ENCODE results near the gene GOT1. TPM values are rescaled to one million over a fixed set of nuclear protein-coding genes. Genes with fewer than 3 reads are reported as not detected.
A peak's percentile ranks its signal among the peaks of the same experiment; 100 is the strongest.

Gene GOT1
- total RNA-seq, 1 donor from 2014 or later = 2.6 TPM

DNA sequence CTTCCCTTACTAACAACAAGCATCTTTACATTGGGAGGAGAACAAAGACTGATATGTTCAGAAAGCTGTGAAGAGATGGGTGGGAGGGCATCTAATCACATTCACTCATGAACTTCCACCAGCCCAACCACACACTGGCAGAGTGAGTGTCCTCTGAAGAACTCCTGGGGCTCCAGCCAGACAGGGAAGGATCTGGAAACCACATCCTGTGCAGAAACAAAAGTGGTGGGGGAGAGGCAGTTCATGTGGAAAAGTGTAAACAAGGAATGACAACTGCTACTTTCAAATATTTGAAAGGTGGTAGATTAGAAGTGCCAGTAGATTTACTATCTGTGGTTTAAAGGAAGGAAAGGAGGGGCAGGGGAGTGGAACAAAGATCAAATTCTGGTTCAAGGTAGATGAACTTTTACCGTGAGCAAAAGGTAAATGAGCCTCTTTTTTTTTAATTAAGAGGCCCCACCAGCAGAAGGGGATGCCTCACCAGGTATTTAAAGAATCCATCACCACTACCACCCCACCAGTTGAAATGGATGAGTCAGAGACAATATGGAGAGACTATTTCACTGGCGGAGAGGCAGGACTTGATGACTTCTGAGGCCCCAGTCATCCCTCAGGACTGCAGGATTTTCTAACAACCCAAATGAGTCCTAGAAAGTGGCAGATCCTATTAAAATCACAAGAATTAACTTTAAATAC, 34.5 kb downstream of the GOT1 start:
- no peak for DNase-seq (ENCODE audit: low spot score)

DNA sequence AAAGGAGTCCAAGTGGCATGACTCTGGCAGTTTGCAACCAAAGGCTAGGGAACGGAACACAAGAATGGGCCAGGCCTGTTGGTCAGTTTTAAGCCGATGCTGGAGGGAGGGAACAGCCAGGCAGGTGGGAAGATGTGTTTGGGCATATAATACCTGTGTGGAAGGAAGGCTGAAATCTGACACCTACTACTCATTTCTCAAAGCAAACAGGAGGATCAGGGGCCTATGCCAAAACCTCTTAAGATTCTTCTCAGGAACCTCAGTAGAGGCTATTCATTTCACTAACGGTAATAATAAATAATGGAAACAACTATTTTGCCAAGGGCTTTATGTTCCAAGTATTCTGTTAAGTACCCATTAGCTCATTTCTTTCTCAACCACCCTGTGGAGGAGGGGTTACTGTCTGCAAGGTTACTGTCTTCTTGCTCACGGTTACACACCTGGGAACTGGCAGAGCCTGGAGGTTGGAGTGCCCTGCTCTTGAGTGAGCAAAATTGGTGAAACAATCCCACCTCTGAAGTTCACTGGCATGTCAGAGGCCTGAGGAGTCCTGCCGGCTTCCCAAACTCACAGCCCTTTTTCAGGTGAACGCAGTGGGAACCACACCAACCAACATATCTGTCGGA, 35.5 kb downstream of the GOT1 start:
- DNase-seq (ENCODE audit: low spot score) = no peak

DNA sequence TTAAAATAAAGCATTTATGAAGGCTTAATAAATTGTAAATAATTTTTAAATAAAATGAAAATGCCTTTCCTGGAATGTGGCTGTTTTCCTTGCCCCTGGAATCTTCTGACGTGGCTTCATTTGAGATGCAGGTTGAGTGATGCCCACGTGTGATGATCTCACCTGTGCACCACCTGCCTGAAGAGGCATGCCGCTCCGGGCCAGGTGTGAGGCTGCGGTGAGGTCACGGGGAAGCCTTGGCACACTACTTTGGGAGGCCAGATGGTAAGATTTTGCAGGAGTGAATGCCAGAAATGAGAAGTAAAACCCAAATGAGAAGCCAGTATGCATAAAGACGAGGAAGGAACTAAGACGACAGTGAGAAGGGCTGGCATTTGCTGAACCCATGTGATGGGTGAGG, 36.2 kb downstream of the GOT1 start:
- no peak for DNase-seq (ENCODE audit: low spot score)

DNA sequence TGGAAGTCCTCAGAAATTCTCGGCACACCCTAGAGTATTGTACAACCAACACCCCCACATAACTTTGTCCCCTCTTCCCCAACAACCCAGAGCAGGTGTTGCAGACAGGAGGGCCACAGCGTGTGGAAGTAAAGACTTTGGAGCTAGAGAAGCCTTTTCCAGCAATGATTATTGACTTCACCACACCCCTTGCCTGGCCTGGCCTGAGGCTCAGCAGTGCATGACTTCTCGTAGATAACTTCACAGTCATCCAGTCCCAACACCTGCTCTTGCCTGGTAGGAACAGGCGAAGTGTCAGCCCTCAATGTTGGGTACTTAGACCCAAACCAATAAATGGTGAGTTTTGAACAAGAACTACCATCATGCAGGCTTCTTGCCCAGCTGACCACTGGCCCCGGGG, 36.7 kb downstream of the GOT1 start:
- no peak for DNase-seq (ENCODE audit: low spot score)

DNA sequence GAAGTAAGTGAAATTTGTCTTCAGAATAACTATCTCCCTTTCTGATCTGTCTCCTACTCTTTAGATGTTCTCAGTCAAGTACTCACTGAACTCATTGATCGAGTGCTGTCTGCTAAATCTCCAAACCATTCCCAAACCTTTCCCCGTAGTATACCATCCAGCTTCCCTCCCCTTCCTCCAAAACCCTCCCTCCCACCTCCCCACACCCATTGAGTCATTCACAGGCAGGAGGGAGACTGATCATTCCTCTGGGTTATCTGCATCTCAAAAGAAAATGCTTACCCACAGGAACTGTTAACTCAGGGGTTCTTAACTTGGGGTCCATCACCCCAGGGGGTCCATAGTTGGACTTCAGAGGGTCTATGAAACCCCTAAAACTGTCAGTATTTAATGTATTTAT, 37.4 kb downstream of the GOT1 start:
- no peak for DNase-seq (ENCODE audit: low spot score)

DNA sequence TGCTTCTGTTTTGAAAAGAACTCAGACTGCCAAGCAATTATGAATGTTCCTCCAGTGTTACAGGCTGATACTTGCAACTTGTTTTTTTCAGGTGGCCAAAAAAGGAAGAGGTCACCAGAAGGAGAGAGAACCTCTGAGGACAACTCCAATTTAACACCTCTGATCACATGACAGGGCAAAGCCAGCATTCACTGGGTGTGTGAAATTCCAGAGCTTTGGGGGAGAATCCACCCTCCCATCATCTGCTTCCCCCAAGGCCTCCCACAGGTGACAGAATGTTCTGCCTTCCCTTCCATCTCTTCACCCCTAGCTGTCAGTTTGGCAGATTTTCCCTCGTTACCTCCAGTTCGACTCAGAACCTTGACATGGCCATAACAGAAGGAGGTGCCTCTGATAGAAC, 39.1 kb downstream of the GOT1 start:
- DNase-seq (ENCODE audit: low spot score) = no peak

DNA sequence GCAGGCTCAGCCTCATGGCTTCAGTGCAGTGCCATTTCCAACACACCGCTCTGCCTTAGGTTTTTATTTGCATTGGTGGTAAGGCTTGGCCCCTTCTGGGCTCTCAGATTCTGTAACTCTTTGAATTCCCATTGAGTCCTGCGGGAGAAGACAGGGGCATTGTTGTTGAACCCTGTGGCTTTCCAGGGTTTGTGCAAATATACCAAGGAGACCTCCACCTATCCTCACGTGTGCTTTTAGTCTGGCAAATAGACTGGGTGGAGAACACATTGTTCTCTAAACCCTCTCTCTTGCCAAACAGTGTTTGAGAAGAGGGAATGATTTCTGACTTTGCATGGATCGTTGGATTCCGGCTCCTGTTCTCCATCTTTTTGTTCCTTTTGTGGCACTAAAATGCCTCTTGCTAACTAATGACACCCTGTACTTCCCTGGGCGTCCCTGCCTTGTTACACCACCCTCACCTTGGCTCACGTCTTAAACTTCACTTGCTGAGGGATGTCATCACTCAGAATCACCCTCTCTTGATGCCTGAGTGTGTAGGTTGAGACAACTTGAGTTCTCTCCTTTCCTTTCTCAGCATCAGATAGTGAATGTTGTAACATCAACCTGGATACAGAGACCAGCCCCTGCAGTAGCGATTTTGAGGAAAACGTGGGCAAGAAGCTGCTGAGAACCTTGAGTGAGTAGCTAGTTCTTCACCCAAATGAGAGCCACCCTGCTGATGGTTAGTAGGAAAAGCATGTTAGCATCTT, 40.5 kb downstream of the GOT1 start:
- no peak for DNase-seq (ENCODE audit: low spot score)

DNA sequence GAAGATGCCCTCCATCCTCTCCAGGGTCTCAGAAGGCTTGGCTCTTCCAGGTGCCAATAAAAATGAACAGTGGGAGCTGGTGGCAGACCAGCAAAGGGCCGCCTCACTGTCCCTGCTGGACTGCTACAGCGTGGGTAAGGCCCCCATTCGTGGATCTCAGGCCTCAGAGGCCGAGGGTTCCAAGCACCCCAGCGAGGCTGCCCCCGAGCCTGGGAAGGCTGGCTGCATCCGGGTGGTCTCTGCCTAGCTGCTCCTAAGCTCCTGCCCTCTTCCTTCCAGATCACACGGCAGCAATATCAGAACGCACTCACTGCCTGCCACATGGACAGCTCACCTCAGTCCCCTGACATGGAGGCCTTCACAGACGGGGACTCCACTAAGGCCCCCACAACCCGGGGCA, 42.9 kb downstream of the GOT1 start:
- no peak for DNase-seq (ENCODE audit: low spot score)

DNA sequence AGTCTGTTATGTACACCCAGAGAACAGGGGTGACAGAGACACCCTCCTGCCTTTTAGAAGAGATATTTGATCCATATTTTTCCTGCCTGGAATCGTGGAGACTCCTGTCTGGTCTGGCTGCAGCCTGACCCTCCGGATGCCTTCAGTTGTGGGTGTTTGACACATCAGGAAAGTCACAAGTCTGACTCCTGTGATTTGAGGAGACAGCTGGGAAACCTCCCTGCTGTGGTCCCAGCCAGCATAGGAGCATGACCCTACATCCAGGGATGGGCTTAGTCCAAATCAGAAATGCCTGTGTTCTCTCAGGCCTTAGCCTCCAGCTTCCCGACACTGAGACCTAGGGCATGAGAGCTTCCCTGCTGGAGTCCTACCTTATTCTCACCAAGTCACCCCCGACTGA, 43.4 kb downstream of the GOT1 start:
- DNase-seq (ENCODE audit: low spot score) = no peak

DNA sequence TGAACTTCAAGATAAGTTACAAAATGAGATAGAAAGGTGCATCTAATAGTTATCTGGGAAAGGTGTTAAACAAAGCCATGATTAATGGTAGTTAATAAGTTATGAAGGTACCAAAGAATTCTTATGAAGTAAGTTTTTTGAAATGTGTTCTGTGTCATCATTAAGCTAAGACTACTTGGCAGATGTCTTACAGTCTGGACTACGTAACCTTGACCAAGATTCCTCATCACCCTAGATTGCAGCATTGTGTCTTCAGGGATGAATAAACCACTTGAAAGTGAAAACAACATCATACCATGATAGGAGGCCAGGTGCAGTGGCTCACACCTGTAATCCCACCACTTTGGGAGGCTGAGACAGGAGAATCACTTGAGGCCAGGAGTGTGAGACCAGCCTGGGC, 48.2 kb downstream of the GOT1 start:
- no peak for DNase-seq (ENCODE audit: low spot score)

DNA sequence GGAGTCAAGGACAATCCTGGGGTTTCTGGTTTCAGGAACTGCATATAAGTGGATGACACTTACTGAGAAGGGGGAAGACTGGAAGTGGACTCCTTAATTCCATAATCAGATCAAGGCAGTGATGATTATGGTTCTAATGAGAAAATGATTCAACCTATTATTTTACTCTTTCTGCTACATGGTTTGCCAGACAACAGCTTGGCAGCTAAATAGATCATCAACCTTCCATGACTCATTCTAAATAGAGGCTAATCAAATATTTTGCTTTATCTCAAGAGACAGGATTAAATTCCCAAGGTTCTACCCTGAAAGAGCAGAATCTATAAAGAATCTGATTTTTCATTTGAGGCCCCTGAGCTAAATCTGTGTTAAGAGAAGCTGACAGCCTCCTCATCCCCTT, 55.0 kb downstream of the GOT1 start:
- no peak for DNase-seq (ENCODE audit: low spot score)

DNA sequence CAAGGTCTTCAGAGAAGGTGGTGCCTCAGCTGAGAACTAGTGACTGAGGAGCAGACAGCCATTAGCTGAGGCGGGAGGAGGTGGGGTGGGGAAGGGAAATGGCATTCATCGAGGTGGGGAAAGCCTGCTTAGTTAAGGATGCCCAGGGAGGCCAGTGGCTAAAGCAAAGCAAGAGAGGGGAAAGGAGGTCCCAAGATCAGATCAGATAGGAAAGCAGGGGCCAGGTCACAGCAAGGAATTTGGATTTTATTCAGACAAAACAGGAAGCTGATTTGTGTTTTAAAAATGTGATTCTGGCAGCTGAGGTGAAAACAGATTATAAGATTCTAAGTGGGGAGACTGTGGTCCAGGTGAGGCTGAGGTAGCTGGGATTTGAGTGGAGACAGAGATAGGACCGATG, 55.5 kb downstream of the GOT1 start:
- no peak for DNase-seq (ENCODE audit: low spot score)

DNA sequence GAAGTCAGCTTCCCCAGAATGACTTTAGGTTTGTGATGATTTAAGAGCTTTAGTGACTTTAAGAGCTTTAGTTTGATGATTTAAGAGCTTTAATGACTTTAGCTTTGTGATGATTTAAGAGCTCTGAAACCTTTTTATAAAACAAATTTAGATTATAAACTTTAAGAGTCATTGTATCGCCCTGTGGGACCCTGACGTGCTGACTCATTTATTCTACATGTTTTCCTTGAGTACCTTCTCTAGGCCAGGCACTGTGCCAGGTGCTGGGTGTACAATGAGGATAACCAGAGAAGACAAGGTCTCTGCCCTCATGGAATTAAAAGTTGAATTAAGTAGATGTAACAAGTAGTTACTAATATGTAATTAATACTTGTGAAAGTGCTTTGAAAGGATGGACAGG, 55.9 kb downstream of the GOT1 start:
- DNase-seq (ENCODE audit: low spot score) = no peak

DNA sequence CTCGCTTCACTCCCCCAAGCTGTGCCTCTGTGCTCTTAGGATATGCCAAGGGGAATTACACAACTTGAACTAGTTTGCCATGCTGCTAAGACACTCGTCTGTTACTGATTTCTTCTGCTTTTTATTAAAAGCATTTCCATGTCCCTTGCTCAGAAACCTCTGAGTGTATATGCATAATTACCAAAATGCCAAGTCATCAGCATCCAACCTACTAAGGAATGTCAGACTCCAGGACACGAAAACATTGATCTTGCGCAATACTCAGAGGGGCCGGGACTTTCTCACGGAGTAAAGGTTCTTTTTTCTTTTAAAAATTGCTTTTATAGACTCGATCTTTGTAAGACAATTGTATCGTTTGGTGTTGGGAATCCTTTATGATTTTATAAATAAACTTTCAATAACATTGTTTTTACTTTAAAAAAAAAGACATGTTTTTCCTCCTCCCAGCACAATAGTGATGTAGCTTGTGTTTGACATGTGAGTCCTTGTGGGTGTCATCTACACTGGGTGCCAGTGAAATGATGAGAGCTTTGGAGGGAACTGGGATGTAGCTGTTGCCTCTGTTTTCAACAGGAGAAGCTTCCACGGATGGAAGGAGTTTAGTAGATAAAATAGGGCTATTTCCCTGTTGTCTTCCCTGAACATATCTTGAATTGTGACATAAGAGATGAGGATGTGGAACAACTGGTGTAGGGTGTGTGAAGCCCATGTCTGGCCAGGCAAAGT, 57.7 kb downstream of the GOT1 start:
- peak; percentile 40 for DNase-seq (ENCODE audit: low spot score)

DNA sequence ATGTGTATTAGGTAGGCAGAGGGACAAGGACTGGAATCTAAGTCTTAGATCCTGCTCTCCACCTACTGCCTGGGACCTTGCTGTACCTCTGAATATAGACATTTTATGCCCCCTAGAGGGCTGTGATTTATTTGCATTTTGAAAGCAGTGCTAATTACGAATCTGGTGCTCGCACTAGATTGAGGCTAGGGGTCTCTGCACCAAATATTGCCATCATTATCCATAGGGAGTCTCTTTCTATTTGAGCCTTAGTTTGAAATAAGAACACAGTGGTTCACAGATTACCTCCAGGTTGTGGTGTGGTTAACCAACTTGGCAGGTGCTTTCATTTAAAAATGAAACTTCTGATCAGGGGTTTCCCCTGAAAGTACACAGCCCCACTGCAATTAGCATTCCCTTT, 59.4 kb downstream of the GOT1 start:
- no peak for DNase-seq (ENCODE audit: low spot score)

DNA sequence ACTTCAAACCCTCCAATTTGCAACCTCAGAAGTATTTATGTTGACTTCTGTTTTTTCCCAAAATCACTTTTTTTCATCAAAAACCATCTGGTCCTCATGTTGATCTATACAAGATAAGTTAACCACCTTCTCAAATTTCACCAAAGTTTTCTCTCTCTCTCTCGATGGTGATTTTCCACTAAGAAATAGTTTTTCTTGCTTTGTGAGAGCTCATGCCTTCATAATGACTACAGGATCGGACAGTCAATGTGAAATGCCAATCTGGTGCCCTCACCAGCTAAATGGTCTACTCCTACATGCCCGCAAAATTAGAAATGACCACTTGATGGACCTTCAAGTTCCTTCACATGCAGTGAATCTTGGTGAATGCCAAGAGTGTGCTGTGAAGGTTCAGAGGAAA, 60.9 kb downstream of the GOT1 start:
- DNase-seq (ENCODE audit: low spot score) = no peak

DNA sequence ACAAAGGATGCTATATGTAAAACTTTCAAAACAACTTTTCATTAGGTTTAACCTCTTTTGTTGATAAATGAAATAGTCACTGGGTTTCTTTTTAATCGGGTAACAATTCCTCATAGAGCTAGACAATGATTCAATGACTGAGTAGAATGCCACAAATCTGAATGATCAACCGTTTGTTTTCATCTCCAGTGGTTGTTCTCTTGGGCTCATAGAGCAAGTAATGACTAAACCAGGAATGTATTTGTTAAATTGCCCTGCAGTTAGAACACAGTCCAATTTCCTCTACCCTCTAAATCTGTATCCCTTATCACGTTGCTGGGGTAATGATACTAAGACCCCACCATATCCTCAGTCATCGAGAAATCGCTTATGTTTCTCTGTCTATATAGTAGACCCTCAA, 61.3 kb downstream of the GOT1 start:
- no peak for DNase-seq (ENCODE audit: low spot score)

DNA sequence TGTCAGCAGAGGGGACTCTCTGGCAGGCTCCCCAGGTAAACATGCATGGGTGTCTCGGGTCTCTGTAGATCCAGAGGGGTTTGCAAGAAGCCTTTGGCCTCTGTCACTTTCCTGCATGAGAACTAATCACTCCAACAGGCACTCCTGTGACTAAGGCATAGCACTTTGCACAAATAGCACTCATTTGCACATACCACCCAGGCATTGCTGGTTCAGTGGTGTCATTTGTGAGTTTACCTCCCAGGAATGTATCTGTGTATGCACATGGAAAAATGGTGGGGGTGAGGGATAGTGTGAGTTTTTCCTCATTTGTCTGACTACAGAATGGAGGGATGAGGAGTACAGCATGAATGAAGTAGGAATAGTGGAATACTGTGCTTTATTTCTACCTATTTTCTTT, 61.8 kb downstream of the GOT1 start:
- DNase-seq (ENCODE audit: low spot score) = no peak

DNA sequence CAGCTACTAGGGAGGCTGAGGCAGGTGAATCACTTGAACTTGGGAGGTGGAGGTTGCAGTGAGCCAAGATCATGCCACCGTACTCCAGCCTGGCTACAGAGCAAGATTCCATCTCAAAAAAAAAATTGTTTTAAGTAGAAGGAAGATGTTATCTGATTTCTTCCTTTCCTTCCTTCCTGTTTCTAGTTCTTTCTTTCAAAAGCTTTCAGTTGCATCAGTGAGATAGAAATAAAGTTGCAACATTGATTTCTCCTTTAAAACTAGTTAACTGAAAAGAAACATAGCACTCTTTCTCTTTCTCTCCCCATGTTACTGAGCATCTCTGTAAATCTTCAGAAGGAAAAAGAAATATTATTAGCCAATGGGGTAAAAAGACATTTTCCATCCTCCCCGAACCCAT, 63.8 kb downstream of the GOT1 start:
- no peak for DNase-seq (ENCODE audit: low spot score)

DNA sequence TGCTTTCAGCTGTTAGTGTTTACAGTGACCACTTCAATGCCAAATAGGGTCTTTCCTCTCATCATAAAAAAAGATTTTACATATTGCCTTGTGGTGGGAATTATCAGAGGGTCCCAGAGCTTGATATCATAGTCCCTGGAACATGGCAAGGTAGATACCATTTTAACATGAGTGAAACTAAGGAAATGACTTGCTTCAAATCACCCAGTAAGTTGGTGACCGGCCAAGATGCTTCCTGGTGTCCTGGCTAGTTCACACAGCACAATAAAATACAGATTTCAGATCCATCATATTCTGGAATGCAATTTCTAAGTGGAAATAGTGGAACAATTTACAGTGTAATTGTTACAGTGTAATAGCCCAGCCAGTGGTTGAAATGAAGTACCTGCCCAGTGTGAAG, 64.7 kb downstream of the GOT1 start:
- no peak for DNase-seq (ENCODE audit: low spot score)

DNA sequence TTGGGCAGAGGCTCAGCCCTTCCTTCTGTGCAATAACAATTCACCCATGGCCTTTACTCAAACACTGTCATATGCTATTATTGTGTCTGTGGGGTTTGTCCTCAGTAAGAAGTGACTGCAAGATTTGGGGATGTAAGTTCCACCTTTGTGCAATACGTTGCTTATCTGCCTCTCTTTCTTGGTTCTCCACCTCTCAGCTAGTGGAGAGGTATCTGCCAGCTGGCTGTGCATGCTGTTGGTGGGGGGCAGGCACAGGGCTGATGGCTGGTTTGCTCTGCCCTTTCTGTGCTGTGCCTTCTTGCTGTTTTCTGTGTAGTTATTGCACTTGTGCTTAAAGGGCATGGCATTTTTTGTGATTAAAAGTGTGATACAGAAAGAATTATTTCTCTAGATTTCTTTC, 65.1 kb downstream of the GOT1 start:
- no peak for DNase-seq (ENCODE audit: low spot score)

DNA sequence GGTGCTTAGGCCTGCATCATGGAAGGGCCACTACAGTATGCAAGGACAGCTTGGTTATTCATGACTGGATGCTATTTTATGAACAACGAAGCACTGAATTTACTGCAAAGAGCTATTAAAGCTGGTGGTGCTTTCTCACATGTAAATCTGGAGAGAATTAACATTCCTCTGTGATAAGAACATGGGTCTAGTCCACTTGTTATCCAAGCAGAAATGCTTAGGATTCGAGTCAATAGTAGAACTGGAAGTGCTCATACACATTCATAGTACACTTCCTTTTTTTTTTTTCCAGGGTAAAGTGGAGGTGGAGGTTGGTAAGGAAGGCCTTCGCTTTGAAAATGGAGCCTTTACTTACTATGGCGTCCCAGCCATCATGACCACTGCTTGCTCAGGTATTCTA, 66.3 kb downstream of the GOT1 start:
- DNase-seq (ENCODE audit: low spot score) = no peak

DNA sequence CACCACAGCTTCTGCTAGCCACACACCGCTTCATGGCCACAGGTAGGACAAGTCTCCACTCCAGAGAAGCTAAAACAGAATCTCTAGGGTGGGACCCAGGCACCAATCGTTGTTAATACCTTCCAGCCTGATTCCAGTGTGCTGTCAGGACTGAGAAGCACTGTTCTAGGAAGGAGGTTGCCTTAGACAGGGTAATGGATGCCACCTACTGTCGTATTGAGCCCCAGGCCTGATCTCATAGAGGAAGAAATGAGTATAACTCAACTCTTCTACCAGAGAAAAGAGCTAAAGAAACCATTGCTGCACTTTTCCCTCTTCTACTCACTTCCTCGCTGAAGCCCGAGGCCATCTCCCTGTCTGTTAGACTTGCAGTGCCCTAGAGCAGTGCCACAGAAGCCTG, 69.5 kb downstream of the GOT1 start:
- no peak for DNase-seq (ENCODE audit: low spot score)

Data from umbilical cord (tissue), 2 donors.